ENCODE data around the gene KCNH1.

DNA sequence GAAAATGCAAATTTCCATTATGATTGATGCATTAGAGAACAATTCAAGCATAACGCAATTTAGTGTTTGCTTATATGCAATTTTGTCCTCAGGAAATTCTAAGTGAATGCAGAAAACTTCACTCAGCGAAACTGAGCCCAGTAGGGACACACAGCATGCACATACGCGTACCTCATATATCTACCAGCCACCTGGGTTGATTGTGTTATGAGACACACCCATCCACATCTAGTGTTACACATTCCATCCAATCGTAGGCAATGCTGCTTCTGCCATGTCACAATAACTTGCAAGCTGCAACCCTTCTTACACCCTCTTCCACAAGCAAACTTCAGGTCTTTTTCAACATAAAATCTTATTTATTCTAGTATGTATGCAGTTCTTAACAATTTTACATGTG is 492.4 kb downstream of the KCNH1 start:
- TF ChIP-seq ZNF629 (tag by site-specific recombination; IDR thresholded peaks at IDR 0.05) (no peak), ZBTB7A (tag by site-specific recombination; IDR thresholded peaks at IDR 0.05; ENCODE audit: low read depth) (no peak), ZNF626 (tag by site-specific recombination; IDR thresholded peaks at IDR 0.05) (no peak), ZNF530 (tag by site-specific recombination; IDR thresholded peaks at IDR 0.05; ENCODE audit: low read depth) (no peak), YY1 (tag by site-specific recombination; IDR thresholded peaks at IDR 0.05) (no peak), MYNN (tag by site-specific recombination; IDR thresholded peaks at IDR 0.05; ENCODE audit: borderline replicate concordance) (no peak), ZNF37A (tag by site-specific recombination; IDR thresholded peaks at IDR 0.05) (no peak), TRIM28 (IDR thresholded peaks at IDR 0.05; ENCODE audit: borderline replicate concordance, low read length) (no peak), ZNF561 (tag by site-specific recombination; IDR thresholded peaks at IDR 0.05; ENCODE audit: borderline replicate concordance) (no peak)
- TF ChIP-seq, protein P1, sequence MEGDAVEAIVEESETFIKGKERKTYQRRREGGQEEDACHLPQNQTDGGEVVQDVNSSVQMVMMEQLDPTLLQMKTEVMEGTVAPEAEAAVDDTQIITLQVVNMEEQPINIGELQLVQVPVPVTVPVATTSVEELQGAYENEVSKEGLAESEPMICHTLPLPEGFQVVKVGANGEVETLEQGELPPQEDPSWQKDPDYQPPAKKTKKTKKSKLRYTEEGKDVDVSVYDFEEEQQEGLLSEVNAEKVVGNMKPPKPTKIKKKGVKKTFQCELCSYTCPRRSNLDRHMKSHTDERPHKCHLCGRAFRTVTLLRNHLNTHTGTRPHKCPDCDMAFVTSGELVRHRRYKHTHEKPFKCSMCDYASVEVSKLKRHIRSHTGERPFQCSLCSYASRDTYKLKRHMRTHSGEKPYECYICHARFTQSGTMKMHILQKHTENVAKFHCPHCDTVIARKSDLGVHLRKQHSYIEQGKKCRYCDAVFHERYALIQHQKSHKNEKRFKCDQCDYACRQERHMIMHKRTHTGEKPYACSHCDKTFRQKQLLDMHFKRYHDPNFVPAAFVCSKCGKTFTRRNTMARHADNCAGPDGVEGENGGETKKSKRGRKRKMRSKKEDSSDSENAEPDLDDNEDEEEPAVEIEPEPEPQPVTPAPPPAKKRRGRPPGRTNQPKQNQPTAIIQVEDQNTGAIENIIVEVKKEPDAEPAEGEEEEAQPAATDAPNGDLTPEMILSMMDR (tag by site-specific recombination; IDR thresholded peaks at IDR 0.05), result no peak

Data from HEK293 (cell line).